MM.1S (cell line): Measurements from ENCODE around the gene RIPOR1.

Experiments used
- DNase-seq: peaks from one replicate; pipeline ENCODE4 v3.0.0-alpha.2; 2015
- H2AFZ ChIP-seq: fragments of 300-600 bp; sonication (generic); 2 replicates; pipeline ENCODE4 v1.6.0; 2016; ENCODE audit warnings: antibody characterized with exemption, low read length
- H3F3A ChIP-seq: fragments of 300-600 bp; sonication (generic); 2 replicates; pipeline ENCODE4 v1.6.1; 2016; ENCODE audit warnings: mild to moderate bottlenecking, antibody characterized with exemption, low read length, moderate library complexity, mixed read lengths; ENCODE audit not compliant: insufficient read depth
- H3K27ac ChIP-seq: fragments of 300-600 bp; sonication (generic); 2 replicates; pipeline ENCODE4 v1.5.1; 2016; ENCODE audit warnings: mild to moderate bottlenecking, low read length
- H3K27me3 ChIP-seq: fragments of 300-600 bp; sonication (generic); replicated peaks from 2 replicates; pipeline ENCODE4 v1.6.0; 2016; ENCODE audit warnings: low read length; ENCODE audit not compliant: insufficient read depth
- H3K36me3 ChIP-seq: fragments of 300-600 bp; sonication (generic); replicated peaks from 2 replicates; pipeline ENCODE4 v1.6.1; 2016; ENCODE audit warnings: mild to moderate bottlenecking, low read length, mixed read lengths; ENCODE audit not compliant: insufficient read depth
- H3K4me1 ChIP-seq: fragments of 300-600 bp; sonication (generic); 2 replicates; pipeline ENCODE4 v1.6.1; 2016; ENCODE audit warnings: low read length, mixed read lengths
- H3K4me2 ChIP-seq: fragments of 300-600 bp; sonication (generic); 2 replicates; pipeline ENCODE4 v1.6.0; 2016; ENCODE audit warnings: low read depth, low read length
- H3K4me3 ChIP-seq: fragments of 300-600 bp; sonication (generic); 2 replicates; pipeline ENCODE4 v1.5.1; 2016; ENCODE audit warnings: low read length, mixed read lengths
- H3K79me2 ChIP-seq: fragments of 300-600 bp; sonication (generic); 2 replicates; pipeline ENCODE4 v1.6.1; 2016; ENCODE audit warnings: mixed run types, low read length, mixed read lengths
- H3K9ac ChIP-seq: fragments of 300-600 bp; sonication (generic); 2 replicates; pipeline ENCODE4 v1.6.1; 2016; ENCODE audit warnings: low read length, mixed read lengths
- H3K9me2 ChIP-seq: fragments of 300-600 bp; sonication (generic); replicated peaks from 2 replicates; pipeline ENCODE4 v1.6.1; 2016; ENCODE audit warnings: mild to moderate bottlenecking, low read length, mixed read lengths; ENCODE audit not compliant: insufficient read depth
- H3K9me3 ChIP-seq: fragments of 300-600 bp; sonication (generic); replicated peaks from 2 replicates; pipeline ENCODE4 v1.6.1; 2016; ENCODE audit warnings: mild to moderate bottlenecking, low read length, mixed read lengths; ENCODE audit not compliant: insufficient read depth
- H4K20me1 ChIP-seq: fragments of 300-600 bp; sonication (generic); 2 replicates; pipeline ENCODE4 v1.6.1; 2016; ENCODE audit warnings: mild to moderate bottlenecking, low read length, moderate library complexity, mixed read lengths; ENCODE audit not compliant: insufficient read depth
- EZH2 ChIP-seq: fragments of 300-600 bp; sonication (generic); optimal IDR thresholded peaks from 2 replicates; pipeline ENCODE3; 2017; ENCODE audit warnings: low read depth, mild to moderate bottlenecking, antibody characterized with exemption, low read length, mixed read lengths
- EZH2phosphoT487 ChIP-seq: fragments of 300-600 bp; sonication (generic); IDR thresholded peaks from 2 replicates; pipeline ENCODE4 v1.6.1; 2018; ENCODE audit warnings: antibody characterized with exemption, low read length
- TF ChIP-seq, protein P1 (sequence below): fragments of 300-600 bp; sonication (generic); IDR thresholded peaks from 2 replicates; pipeline ENCODE4 v1.5.1; 2016; ENCODE audit warnings: antibody characterized with exemption, low read length, mixed read lengths

RIPOR1 gene

DNA sequence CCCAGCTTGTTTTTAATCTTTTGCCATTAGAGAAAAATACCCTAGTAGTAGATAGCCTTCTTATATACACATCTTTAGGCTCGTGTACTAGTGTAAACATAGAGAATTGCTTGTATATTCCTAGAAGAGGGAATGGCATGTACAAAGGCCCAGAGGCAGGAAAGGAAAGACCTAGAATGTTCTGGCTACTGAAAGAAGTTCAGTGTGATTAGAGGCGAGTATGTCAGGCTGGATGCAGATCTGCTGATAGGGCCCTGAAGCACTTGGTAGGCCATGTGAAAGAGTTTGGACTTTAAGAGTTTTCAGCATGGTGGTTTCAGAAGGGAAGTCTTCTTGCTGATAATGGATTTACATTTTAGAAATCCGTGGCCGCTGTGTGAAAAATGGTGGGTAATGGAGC lies 51.1 kb downstream of the RIPOR1 start:
- no peaks in the 10 kb centered on the region for H3K9me3 ChIP-seq
- H3K79me2 ChIP-seq, result peaks cover 52% of the 10 kb centered on the region
- 0 out of 2 replicates have a peak, but pooled peaks cover 7% of the 10 kb centered on the region for H3K4me1 ChIP-seq
- H3K36me3 ChIP-seq, result peaks cover 6% of the 10 kb centered on the region
- no peaks in the 10 kb centered on the region for H3K27me3 ChIP-seq
- H3K9ac ChIP-seq, result no peak overlapping the region
- H3K27ac ChIP-seq, result peak overlapping the region; percentile 31; the same call in 1 of the 2 replicates
- no peaks in the 10 kb centered on the region for H3K9me2 ChIP-seq
- no peak overlapping the region for H2AFZ ChIP-seq
- no peaks in the 10 kb centered on the region for H4K20me1 ChIP-seq
- TF ChIP-seq, protein P1, sequence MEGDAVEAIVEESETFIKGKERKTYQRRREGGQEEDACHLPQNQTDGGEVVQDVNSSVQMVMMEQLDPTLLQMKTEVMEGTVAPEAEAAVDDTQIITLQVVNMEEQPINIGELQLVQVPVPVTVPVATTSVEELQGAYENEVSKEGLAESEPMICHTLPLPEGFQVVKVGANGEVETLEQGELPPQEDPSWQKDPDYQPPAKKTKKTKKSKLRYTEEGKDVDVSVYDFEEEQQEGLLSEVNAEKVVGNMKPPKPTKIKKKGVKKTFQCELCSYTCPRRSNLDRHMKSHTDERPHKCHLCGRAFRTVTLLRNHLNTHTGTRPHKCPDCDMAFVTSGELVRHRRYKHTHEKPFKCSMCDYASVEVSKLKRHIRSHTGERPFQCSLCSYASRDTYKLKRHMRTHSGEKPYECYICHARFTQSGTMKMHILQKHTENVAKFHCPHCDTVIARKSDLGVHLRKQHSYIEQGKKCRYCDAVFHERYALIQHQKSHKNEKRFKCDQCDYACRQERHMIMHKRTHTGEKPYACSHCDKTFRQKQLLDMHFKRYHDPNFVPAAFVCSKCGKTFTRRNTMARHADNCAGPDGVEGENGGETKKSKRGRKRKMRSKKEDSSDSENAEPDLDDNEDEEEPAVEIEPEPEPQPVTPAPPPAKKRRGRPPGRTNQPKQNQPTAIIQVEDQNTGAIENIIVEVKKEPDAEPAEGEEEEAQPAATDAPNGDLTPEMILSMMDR, result no peak
- TF ChIP-seq EZH2phosphoT487 (no peak), EZH2 (no peak)
- H3K4me2 ChIP-seq, result peak overlapping the region; percentile 8; the same call in 1 of the 2 replicates
- H3K4me3 ChIP-seq, result no peak overlapping the region
- peak; percentile 31 for DNase-seq
- H3F3A ChIP-seq, result peaks cover 8% of the 10 kb centered on the region

DNA sequence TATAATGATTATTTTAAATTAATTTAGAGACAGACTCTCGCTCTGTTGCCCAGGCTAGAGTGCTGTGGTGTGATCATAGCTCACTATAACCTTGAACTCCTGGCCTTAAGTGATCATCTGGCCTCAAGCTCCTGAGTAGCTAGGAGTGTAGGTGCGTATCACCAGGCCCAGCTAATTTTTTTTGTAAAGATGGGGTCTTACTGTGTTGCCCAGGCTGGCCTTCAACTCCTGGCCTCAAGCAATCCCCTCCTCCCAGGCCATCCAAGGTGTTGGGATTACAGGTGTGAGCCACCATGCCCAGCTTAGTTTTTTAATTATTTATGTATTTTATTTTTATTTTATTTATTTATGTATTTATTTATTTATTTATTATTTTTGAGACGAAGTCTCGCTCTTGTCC lies 51.6 kb downstream of the RIPOR1 start:
- H3K9me3 ChIP-seq, result no peaks in the 10 kb centered on the region
- H3K9ac ChIP-seq, result no peak overlapping the region
- TF ChIP-seq, protein P1, result no peak
- TF ChIP-seq EZH2 (no peak), EZH2phosphoT487 (no peak)
- H3K4me3 ChIP-seq, result no peak overlapping the region
- H3K27ac ChIP-seq, result peak overlapping the region; percentile 31; the same call in 1 of the 2 replicates
- H3F3A ChIP-seq, result peaks cover 8% of the 10 kb centered on the region
- 0 out of 2 replicates have a peak, but pooled peaks cover 7% of the 10 kb centered on the region for H3K4me1 ChIP-seq
- DNase-seq, result no peak
- H3K9me2 ChIP-seq, result no peaks in the 10 kb centered on the region
- no peak overlapping the region for H2AFZ ChIP-seq
- no peak overlapping the region for H3K4me2 ChIP-seq
- peaks cover 47% of the 10 kb centered on the region for H3K79me2 ChIP-seq
- peaks cover 1% of the 10 kb centered on the region for H3K36me3 ChIP-seq
- no peaks in the 10 kb centered on the region for H4K20me1 ChIP-seq
- H3K27me3 ChIP-seq, result no peaks in the 10 kb centered on the region

DNA sequence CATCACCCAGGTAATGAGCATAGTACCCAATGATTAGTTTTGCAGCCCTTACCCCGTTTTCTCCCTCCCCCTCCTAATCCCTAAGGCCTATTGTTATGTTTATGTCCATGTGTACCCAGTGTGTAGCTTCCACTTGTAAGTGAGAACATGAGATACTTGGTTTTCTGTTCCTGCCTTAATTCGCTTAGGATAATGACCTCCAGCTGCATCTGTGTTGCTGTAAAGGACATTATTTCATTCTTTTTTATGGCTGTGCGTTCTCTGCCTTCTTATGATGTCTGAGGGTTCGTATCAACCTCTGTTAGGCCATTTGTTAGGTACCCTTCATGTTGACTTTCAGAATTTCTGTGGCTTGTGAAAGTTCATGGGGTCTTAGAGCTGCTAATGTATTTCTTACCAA lies 64.7 kb downstream of the RIPOR1 start:
- Histone ChIP-seq H3K36me3 (no peaks in the 10 kb centered on the region; the same call in none of the 2 replicates), H4K20me1 (0 out of 2 replicates have a peak, but pooled peaks cover 7% of the 10 kb centered on the region), H3F3A (no peaks in the 10 kb centered on the region), H3K79me2 (peaks cover 51% of the 10 kb centered on the region), H3K27me3 (no peaks in the 10 kb centered on the region), H3K27ac (no peak overlapping the region), H3K9ac (no peak overlapping the region), H2AFZ (no peak overlapping the region), H3K9me2 (no peaks in the 10 kb centered on the region), H3K4me3 (no peak overlapping the region), H3K4me1 (no peaks in the 10 kb centered on the region), H3K9me3 (no peaks in the 10 kb centered on the region), H3K4me2 (no peak overlapping the region)
- TF ChIP-seq EZH2phosphoT487 (no peak), EZH2 (no peak)
- TF ChIP-seq, protein P1, result no peak
- DNase-seq, result no peak
